ENCODE data around the gene NTF3.

Gene NTF3

DNA sequence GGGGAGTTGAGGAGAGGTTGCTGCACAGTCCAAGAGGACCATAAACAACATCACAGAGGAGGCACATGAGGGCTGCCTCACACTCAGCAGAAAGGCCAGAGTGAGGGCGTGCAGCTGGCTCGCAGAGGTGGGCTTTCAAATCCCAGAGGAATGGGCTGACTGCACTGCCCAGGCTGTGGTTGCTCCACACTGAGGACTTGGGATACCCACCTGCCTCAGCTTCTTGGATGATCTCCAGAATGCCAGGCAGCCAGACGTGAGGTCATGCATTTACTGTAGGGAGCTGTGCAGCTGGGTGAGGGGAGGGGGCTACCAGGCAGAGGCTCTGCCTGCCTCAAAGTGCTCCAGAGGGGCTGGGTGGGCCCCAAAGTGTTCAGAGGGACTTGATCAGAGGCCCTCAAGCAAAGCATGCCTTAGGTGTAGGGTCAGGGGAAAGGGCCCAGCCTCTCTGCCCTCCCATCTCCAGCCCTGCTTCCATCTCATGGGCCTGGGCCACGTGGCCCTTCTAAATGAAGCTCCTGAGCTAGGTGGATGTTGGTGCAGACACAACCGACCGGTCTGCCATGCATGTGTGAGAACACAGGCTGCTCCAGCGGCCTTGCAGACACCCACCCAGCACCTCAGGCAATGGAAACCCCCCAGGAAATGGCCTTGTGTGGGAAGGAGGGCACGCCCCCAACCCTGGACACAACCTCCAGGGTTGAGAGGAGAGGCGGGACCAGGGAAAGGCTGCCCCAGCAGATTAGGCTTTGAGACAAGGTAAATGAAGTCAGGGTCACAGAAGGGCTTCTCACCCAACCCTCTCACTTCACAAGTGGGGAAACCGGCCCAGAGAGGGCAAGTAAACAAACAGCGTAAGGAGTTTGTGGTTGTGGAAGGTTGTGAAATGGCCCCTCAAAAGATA lies 90.8 kb downstream of the NTF3 start:
- no peaks in the 10 kb centered on the region for H3K79me2 ChIP-seq (ENCODE audit: insufficient read depth, low read length)
- DNase-seq (no peak), ATAC-seq (ENCODE audit: insufficient read depth, low read depth) (no peak)
- H3K36me3 ChIP-seq (ENCODE audit: insufficient read depth, low read length), result no peaks in the 10 kb centered on the region
- no peak overlapping the region for H2AFZ ChIP-seq (ENCODE audit: low read depth, low read length)
- H3K9ac ChIP-seq (ENCODE audit: low read depth, low read length), result no peak overlapping the region
- no peaks in the 10 kb centered on the region for H3K4me1 ChIP-seq (ENCODE audit: insufficient read depth, low read length)
- no peaks in the 10 kb centered on the region for H3K9me3 ChIP-seq (ENCODE audit: insufficient read depth, low read length, severe bottlenecking)
- H3K4me2 ChIP-seq (ENCODE audit: insufficient read depth, low read length), result no peak overlapping the region
- no peak for TF ChIP-seq EZH2 (IDR thresholded peaks at IDR 0.05; ENCODE audit: borderline replicate concordance, low read depth, low read length, severe bottlenecking)
- TF ChIP-seq, protein P1, sequence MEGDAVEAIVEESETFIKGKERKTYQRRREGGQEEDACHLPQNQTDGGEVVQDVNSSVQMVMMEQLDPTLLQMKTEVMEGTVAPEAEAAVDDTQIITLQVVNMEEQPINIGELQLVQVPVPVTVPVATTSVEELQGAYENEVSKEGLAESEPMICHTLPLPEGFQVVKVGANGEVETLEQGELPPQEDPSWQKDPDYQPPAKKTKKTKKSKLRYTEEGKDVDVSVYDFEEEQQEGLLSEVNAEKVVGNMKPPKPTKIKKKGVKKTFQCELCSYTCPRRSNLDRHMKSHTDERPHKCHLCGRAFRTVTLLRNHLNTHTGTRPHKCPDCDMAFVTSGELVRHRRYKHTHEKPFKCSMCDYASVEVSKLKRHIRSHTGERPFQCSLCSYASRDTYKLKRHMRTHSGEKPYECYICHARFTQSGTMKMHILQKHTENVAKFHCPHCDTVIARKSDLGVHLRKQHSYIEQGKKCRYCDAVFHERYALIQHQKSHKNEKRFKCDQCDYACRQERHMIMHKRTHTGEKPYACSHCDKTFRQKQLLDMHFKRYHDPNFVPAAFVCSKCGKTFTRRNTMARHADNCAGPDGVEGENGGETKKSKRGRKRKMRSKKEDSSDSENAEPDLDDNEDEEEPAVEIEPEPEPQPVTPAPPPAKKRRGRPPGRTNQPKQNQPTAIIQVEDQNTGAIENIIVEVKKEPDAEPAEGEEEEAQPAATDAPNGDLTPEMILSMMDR (IDR thresholded peaks at IDR 0.05; ENCODE audit: borderline replicate concordance, extremely low read depth, low read length, poor library complexity, severe bottlenecking), result no peak
- H3K27ac ChIP-seq (ENCODE audit: low read length), result no peak overlapping the region
- H3K27me3 ChIP-seq (ENCODE audit: insufficient read depth, low read length, poor library complexity), result no peaks in the 10 kb centered on the region
- no peaks in the 10 kb centered on the region for H4K20me1 ChIP-seq (ENCODE audit: insufficient read depth, low read length)
- no peak overlapping the region for H3K4me3 ChIP-seq (ENCODE audit: low read depth in 1 of 2, low read length in 2 of 2)

DNA sequence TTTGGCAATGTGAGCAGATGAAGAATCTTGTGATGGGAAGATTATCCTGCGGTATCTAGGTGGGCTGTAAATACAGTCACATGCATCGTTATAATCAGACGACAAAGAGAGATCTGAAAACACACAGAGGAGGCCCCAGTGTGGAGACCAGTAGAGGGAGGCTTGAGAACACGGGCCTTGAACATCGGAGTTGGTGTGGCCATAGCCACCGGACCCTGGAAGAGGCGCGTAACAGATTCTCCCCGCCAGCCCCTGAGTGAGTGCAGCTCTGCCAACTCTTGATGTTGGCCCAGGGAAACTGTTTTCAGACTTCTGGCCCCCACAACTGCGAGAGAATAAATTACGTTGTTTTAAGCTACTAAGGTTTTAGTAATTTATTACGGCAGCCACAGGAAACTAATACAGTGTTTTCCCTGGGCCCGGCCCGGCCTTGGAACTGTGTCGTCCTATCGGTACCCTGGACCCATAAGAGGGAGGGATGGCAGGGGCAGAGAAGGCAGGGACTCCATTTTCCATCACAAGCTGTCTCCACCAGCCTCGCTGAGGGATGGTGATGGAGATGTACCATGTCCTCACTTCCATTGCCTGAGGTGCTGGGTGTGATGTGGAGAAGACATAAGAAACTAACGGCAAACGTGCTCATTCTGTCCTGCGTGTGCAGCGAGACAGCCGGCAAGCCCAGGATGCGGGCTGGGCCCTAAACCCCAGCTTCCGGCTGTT lies 91.6 kb downstream of the NTF3 start:
- no peak for DNase-seq
- H3K9me3 ChIP-seq (ENCODE audit: insufficient read depth, low read length, severe bottlenecking), result no peaks in the 10 kb centered on the region
- no peaks in the 10 kb centered on the region for H3K27me3 ChIP-seq (ENCODE audit: insufficient read depth, low read length, poor library complexity)
- ATAC-seq (ENCODE audit: insufficient read depth, low read depth), result no peak
- H3K36me3 ChIP-seq (ENCODE audit: insufficient read depth, low read length), result no peaks in the 10 kb centered on the region
- no peak overlapping the region for H3K27ac ChIP-seq (ENCODE audit: low read length)
- no peaks in the 10 kb centered on the region for H3K4me1 ChIP-seq (ENCODE audit: insufficient read depth, low read length)
- no peak overlapping the region for H3K4me3 ChIP-seq (ENCODE audit: low read depth in 1 of 2, low read length in 2 of 2)
- H4K20me1 ChIP-seq (ENCODE audit: insufficient read depth, low read length), result no peaks in the 10 kb centered on the region
- H3K79me2 ChIP-seq (ENCODE audit: insufficient read depth, low read length), result no peaks in the 10 kb centered on the region
- H3K4me2 ChIP-seq (ENCODE audit: insufficient read depth, low read length), result no peak overlapping the region
- no peak overlapping the region for H2AFZ ChIP-seq (ENCODE audit: low read depth, low read length)
- TF ChIP-seq, protein P1 (IDR thresholded peaks at IDR 0.05; ENCODE audit: borderline replicate concordance, extremely low read depth, low read length, poor library complexity, severe bottlenecking), result no peak
- TF ChIP-seq EZH2 (IDR thresholded peaks at IDR 0.05; ENCODE audit: borderline replicate concordance, low read depth, low read length, severe bottlenecking), result no peak
- no peak overlapping the region for H3K9ac ChIP-seq (ENCODE audit: low read depth, low read length)

DNA sequence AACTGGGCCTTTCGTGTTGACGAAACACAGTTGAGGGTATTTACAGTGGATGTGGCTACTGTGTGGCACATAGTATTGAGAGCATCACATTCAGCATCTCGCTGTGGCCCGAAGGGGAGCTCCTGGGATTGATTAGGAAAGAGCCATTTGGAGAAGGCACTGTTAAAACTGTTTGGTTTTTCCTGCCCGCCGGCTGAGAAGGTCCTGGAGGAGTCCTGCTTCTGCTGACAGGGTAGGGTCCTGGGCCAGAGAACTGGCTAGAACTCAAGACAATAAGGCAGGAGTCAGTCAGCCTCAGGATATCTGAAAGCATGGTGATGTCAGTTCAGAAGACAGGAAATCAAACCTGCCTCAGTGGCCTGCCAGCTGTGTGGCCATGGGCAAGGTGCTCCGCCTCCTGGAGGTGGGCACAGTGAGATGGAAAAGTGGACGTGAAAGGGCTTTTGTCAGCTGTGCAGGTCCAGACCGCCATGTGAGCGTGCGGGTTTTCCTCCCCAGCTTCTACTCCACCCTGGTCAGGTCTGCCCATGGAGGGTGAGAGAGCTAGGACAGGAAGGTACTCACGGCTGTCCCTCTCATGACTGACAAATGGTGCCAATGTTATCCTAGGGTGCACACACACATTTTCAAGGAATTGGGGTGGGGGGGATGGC lies 92.3 kb downstream of the NTF3 start:
- Histone ChIP-seq H3K4me3 (ENCODE audit: low read depth in 1 of 2, low read length in 2 of 2) (no peak overlapping the region), H3K4me2 (ENCODE audit: insufficient read depth, low read length) (no peak overlapping the region), H3K27ac (ENCODE audit: low read length) (no peak overlapping the region), H3K4me1 (ENCODE audit: insufficient read depth, low read length) (no peaks in the 10 kb centered on the region), H3K36me3 (ENCODE audit: insufficient read depth, low read length) (no peaks in the 10 kb centered on the region), H3K27me3 (ENCODE audit: insufficient read depth, low read length, poor library complexity) (peaks cover 5% of the 10 kb centered on the region), H2AFZ (ENCODE audit: low read depth, low read length) (no peak overlapping the region), H4K20me1 (ENCODE audit: insufficient read depth, low read length) (no peaks in the 10 kb centered on the region), H3K9ac (ENCODE audit: low read depth, low read length) (no peak overlapping the region), H3K79me2 (ENCODE audit: insufficient read depth, low read length) (no peaks in the 10 kb centered on the region), H3K9me3 (ENCODE audit: insufficient read depth, low read length, severe bottlenecking) (no peaks in the 10 kb centered on the region)
- DNase-seq (no peak), ATAC-seq (ENCODE audit: insufficient read depth, low read depth) (no peak)
- TF ChIP-seq, protein P1 (IDR thresholded peaks at IDR 0.05; ENCODE audit: borderline replicate concordance, extremely low read depth, low read length, poor library complexity, severe bottlenecking), result no peak
- no peak for TF ChIP-seq EZH2 (IDR thresholded peaks at IDR 0.05; ENCODE audit: borderline replicate concordance, low read depth, low read length, severe bottlenecking)

All from DND-41 (cell line).